Tibial nerve (tissue), 3 donors: ENCODE data around the gene ZNF423.

ENCODE experiments used
- POLR2A ChIP-seq, 2 donors: fragments of 450-650 bp; IDR thresholded peaks; one replicate each; pipeline ENCODE4 v1.6.1; 2017; ENCODE audit warnings: antibody characterized with exemption in 2 of 2, mild to moderate bottlenecking in 2 of 2, moderate library complexity in 2 of 2
- TF ChIP-seq, protein P1 (sequence below), 5 experiments: fragments of 200-600 bp in 3 of 5; fragments of 450-650 bp in 2 of 5; sonication (generic) in 3 of 5; IDR thresholded peaks; one replicate each; pipeline ENCODE4 v1.5.1; 2016 to 2019; ENCODE audit warnings: antibody characterized with exemption in 5 of 5, mild to moderate bottlenecking in 3 of 5, moderate library complexity in 2 of 5

DNA sequence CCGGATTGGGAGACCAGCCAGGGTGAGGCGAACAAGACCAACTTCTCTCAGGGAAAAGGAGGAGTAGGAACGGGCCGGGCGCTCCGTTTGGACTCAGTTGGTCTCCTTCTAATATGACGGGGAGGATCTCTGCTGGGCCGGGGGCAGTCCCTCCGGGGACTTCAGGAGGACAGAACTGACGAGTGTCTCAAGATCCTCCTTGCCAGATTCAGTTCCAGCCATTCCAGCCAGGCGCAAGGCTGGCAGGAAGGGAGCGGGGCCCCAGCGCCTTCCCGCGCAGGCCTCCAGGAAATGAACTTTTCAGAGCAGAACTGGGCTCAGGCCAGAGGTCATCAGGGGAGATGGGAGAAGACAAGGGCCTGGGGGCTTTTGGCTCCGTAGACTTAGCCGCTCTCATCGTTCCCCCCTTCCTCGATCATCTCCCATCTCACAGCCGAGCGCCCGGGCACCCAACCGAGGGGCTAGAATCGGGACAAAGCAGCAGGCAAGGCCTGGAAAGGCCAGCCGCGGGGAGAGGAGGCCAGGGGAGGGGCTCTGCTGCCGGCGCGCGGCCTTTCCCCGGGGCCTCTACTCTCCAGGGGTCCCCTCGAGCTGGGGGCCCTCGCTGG, 1.6 kb downstream of the ZNF423 start:
- TF ChIP-seq, protein P1, sequence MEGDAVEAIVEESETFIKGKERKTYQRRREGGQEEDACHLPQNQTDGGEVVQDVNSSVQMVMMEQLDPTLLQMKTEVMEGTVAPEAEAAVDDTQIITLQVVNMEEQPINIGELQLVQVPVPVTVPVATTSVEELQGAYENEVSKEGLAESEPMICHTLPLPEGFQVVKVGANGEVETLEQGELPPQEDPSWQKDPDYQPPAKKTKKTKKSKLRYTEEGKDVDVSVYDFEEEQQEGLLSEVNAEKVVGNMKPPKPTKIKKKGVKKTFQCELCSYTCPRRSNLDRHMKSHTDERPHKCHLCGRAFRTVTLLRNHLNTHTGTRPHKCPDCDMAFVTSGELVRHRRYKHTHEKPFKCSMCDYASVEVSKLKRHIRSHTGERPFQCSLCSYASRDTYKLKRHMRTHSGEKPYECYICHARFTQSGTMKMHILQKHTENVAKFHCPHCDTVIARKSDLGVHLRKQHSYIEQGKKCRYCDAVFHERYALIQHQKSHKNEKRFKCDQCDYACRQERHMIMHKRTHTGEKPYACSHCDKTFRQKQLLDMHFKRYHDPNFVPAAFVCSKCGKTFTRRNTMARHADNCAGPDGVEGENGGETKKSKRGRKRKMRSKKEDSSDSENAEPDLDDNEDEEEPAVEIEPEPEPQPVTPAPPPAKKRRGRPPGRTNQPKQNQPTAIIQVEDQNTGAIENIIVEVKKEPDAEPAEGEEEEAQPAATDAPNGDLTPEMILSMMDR (IDR thresholded peaks at IDR 0.05) = no peak
- no peak for TF ChIP-seq POLR2A (IDR thresholded peaks at IDR 0.05)
